ENCODE results near the gene LARGE2. TPM values are rescaled to one million over a fixed set of nuclear protein-coding genes. Genes with fewer than 3 reads are reported as not detected.

The LARGE2 gene
- total RNA-seq, 2 donors from 2014 or later, result 28.5 to 35.2 TPM

- H3K4me1 Mint-ChIP-seq, result no peaks in the 10 kb centered on the region
- Histone ChIP-seq H3K4me1 (ENCODE audit: control insufficient read depth, insufficient read depth, low read length) (no peaks in the 10 kb centered on the region), H3K36me3 (ENCODE audit: control insufficient read depth, insufficient read depth, low read length) (peaks cover 24% of the 10 kb centered on the region), H3K9ac (ENCODE audit: extremely low read depth, low read length, poor library complexity, severe bottlenecking) (no peak overlapping the region), H3K4me3 (ENCODE audit: low read length) (no peak overlapping the region), H3K9me3 (ENCODE audit: control insufficient read depth, low read length) (no peaks in the 10 kb centered on the region), H3K27me3 (ENCODE audit: control insufficient read depth, insufficient read depth, low read length, poor library complexity, severe bottlenecking) (no peaks in the 10 kb centered on the region), H3K27ac (ENCODE audit: low read depth, low read length) (no peak overlapping the region)
- WGBS, 2 experiments (ENCODE audit: insufficient coverage in 1 of 2, insufficient read length in 1 of 2), result 94 to 100% methylated on average over 6 to 9 of the region's 9 CpGs
- H3K27ac Mint-ChIP-seq, result no peak overlapping the region
- H3K27me3 Mint-ChIP-seq (ENCODE audit: insufficient read depth), result no peaks in the 10 kb centered on the region
- no peak for DNase-seq
- H3K36me3 Mint-ChIP-seq (ENCODE audit: low read depth), result peaks cover 16% of the 10 kb centered on the region
- H3K9me3 Mint-ChIP-seq, result no peaks in the 10 kb centered on the region
- no peak overlapping the region for H3K4me3 Mint-ChIP-seq
- TF ChIP-seq, protein P1, sequence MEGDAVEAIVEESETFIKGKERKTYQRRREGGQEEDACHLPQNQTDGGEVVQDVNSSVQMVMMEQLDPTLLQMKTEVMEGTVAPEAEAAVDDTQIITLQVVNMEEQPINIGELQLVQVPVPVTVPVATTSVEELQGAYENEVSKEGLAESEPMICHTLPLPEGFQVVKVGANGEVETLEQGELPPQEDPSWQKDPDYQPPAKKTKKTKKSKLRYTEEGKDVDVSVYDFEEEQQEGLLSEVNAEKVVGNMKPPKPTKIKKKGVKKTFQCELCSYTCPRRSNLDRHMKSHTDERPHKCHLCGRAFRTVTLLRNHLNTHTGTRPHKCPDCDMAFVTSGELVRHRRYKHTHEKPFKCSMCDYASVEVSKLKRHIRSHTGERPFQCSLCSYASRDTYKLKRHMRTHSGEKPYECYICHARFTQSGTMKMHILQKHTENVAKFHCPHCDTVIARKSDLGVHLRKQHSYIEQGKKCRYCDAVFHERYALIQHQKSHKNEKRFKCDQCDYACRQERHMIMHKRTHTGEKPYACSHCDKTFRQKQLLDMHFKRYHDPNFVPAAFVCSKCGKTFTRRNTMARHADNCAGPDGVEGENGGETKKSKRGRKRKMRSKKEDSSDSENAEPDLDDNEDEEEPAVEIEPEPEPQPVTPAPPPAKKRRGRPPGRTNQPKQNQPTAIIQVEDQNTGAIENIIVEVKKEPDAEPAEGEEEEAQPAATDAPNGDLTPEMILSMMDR (conservative IDR thresholded peaks at IDR 0.05), result no peak
Observed at GRCh38 chr11:45910623-45911022, 11.8 kb upstream of the LARGE2 start.

GRCh38 chr11:45913514-45913913 lies 8.9 kb upstream of the LARGE2 start:
- Mint-ChIP-seq H3K9me3 (no peaks in the 10 kb centered on the region), H3K4me3 (no peak overlapping the region), H3K27ac (no peak overlapping the region), H3K4me1 (no peaks in the 10 kb centered on the region), H3K36me3 (ENCODE audit: low read depth) (peaks cover 24% of the 10 kb centered on the region), H3K27me3 (ENCODE audit: insufficient read depth) (no peaks in the 10 kb centered on the region)
- no peak overlapping the region for H3K4me3 ChIP-seq (ENCODE audit: low read length)
- TF ChIP-seq, protein P1 (conservative IDR thresholded peaks at IDR 0.05), result no peak
- H3K9me3 ChIP-seq (ENCODE audit: control insufficient read depth, low read length), result no peaks in the 10 kb centered on the region
- H3K27ac ChIP-seq (ENCODE audit: low read depth, low read length), result no peak overlapping the region
- no peak for DNase-seq
- 94 to 97% methylated on average over 15 to 19 of the region's 19 CpGs for WGBS, 2 experiments (ENCODE audit: insufficient coverage in 1 of 2, insufficient read length in 1 of 2)
- peaks cover 24% of the 10 kb centered on the region for H3K36me3 ChIP-seq (ENCODE audit: control insufficient read depth, insufficient read depth, low read length)
- H3K27me3 ChIP-seq (ENCODE audit: control insufficient read depth, insufficient read depth, low read length, poor library complexity, severe bottlenecking), result no peaks in the 10 kb centered on the region
- no peaks in the 10 kb centered on the region for H3K4me1 ChIP-seq (ENCODE audit: control insufficient read depth, insufficient read depth, low read length)
- no peak overlapping the region for H3K9ac ChIP-seq (ENCODE audit: extremely low read depth, low read length, poor library complexity, severe bottlenecking)

- Histone ChIP-seq H3K9ac (ENCODE audit: extremely low read depth, low read length, poor library complexity, severe bottlenecking) (no peak overlapping the region), H3K36me3 (ENCODE audit: control insufficient read depth, insufficient read depth, low read length) (peaks cover 24% of the 10 kb centered on the region), H3K9me3 (ENCODE audit: control insufficient read depth, low read length) (no peaks in the 10 kb centered on the region), H3K27me3 (ENCODE audit: control insufficient read depth, insufficient read depth, low read length, poor library complexity, severe bottlenecking) (no peaks in the 10 kb centered on the region), H3K4me3 (ENCODE audit: low read length) (no peak overlapping the region), H3K4me1 (ENCODE audit: control insufficient read depth, insufficient read depth, low read length) (no peaks in the 10 kb centered on the region), H3K27ac (ENCODE audit: low read depth, low read length) (no peak overlapping the region)
- TF ChIP-seq, protein P1 (conservative IDR thresholded peaks at IDR 0.05), result no peak
- Mint-ChIP-seq H3K27ac (no peak overlapping the region), H3K27me3 (ENCODE audit: insufficient read depth) (no peaks in the 10 kb centered on the region), H3K4me1 (no peaks in the 10 kb centered on the region), H3K36me3 (ENCODE audit: low read depth) (peaks cover 24% of the 10 kb centered on the region), H3K4me3 (no peak overlapping the region), H3K9me3 (no peaks in the 10 kb centered on the region)
- DNase-seq, result no peak
- WGBS, 2 experiments (ENCODE audit: insufficient coverage in 1 of 2, insufficient read length in 1 of 2), result 86 to 87% methylated on average over 19 to 22 of the region's 22 CpGs
Observed at GRCh38 chr11:45913942-45914635, 8.4 kb upstream of the LARGE2 start.
